Hepatocyte (in vitro differentiated cells): Measurements from ENCODE around the gene GALNT3.

ENCODE experiments used
- CTCF ChIP-seq: fragments of 200-600 bp; sonication (generic); IDR thresholded peaks from 2 replicates; pipeline ENCODE4 v1.5.1; 2016; ENCODE audit warnings: antibody characterized with exemption, mild to moderate bottlenecking; ENCODE audit not compliant: poor library complexity
- EZH2 ChIP-seq: fragments of 200-600 bp; sonication (generic); IDR thresholded peaks from 2 replicates; pipeline ENCODE4 v1.6.1; 2016; ENCODE audit warnings: antibody characterized with exemption, mild to moderate bottlenecking, borderline replicate concordance
- EZH2phosphoT487 ChIP-seq: fragments of 200-600 bp; sonication (generic); IDR thresholded peaks from one replicate; pipeline ENCODE4 v1.6.1; 2018; ENCODE audit warnings: antibody characterized with exemption, mild to moderate bottlenecking, low read depth, moderate library complexity; ENCODE audit not compliant: unreplicated experiment, severe bottlenecking

GRCh38 chr2:165803123-165803760 is 9.2 kb upstream of the GALNT3 start:
- TF ChIP-seq CTCF = no peak
- no peak for TF ChIP-seq EZH2
- TF ChIP-seq EZH2phosphoT487 = no peak
